Activated CD4-positive, alpha-beta T cell treated with anti-CD3 and anti-CD28 coated beads for 1 hour (primary cell): ENCODE measurements around the gene ACIN1.

Experiments used
- DNase-seq: peaks from one replicate; pipeline ENCODE4 v3.0.0-alpha.2; 2020

Gene ACIN1

GRCh38 chr14:23104070-23104590 lies 9.2 kb upstream of the ACIN1 start:
- no peak for DNase-seq

- no peak for DNase-seq
Observed at GRCh38 chr14:23103581-23103980, 8.6 kb upstream of the ACIN1 start.

GRCh38 chr14:23102801-23103200 lies 7.9 kb upstream of the ACIN1 start:
- no peak for DNase-seq

GRCh38 chr14:23101986-23102625 lies 7.2 kb upstream of the ACIN1 start:
- DNase-seq, result no peak

GRCh38 chr14:23101213-23101970 lies 6.5 kb upstream of the ACIN1 start:
- no peak for DNase-seq

GRCh38 chr14:23099212-23099861 lies 4.4 kb upstream of the ACIN1 start:
- DNase-seq, result no peak

- no peak for DNase-seq
Observed at GRCh38 chr14:23097786-23098185, 2.9 kb upstream of the ACIN1 start.

GRCh38 chr14:23095196-23096108 lies 516 bp upstream of the ACIN1 start, which contains the start of gene C14orf119:
C14orf119 (plus strand) TSS chr14:23095505; CDS start chr14:23097659, 2,154 bp downstream.
- peak; percentile 98 for DNase-seq

- no peak for DNase-seq
Observed at GRCh38 chr14:23093991-23094665, 808 bp downstream of the ACIN1 start.

GRCh38 chr14:23093526-23093925 lies 1.4 kb downstream of the ACIN1 start:
- no peak for DNase-seq

GRCh38 chr14:23093104-23093503 lies 1.8 kb downstream of the ACIN1 start:
- no peak for DNase-seq

GRCh38 chr14:23091294-23092225 lies 3.4 kb downstream of the ACIN1 start:
- no peak for DNase-seq

GRCh38 chr14:23090254-23090636 lies 4.7 kb downstream of the ACIN1 start:
- no peak for DNase-seq

GRCh38 chr14:23089498-23090253 lies 5.3 kb downstream of the ACIN1 start:
- DNase-seq, result no peak

- DNase-seq, result no peak
Observed at GRCh38 chr14:23086565-23086964, 8.4 kb downstream of the ACIN1 start.

- DNase-seq, result no peak
Observed at GRCh38 chr14:23085458-23085857, 9.5 kb downstream of the ACIN1 start.

- no peak for DNase-seq
Observed at GRCh38 chr14:23080474-23080873, 14.5 kb downstream of the ACIN1 start.

- DNase-seq, result no peak
Observed at GRCh38 chr14:23079716-23080115, 15.2 kb downstream of the ACIN1 start.

- no peak for DNase-seq
Observed at GRCh38 chr14:23078692-23079116, 16.2 kb downstream of the ACIN1 start.

- DNase-seq, result no peak
Observed at GRCh38 chr14:23077962-23078361, 17.0 kb downstream of the ACIN1 start.
